Upper lobe of right lung (tissue), 1 donor: ENCODE data around the gene ZP4. TPM values are rescaled to one million over a fixed set of nuclear protein-coding genes. Genes with fewer than 3 reads are reported as not detected.

Source experiments
- ATAC-seq: fragments of 200-7000 bp; cut with Tn5 transposase; one replicate; pipeline ENCODE4 v1.9.1; 2020; ENCODE audit warnings: mild to moderate bottlenecking, moderate library complexity
- DNase-seq: peaks from one replicate; pipeline ENCODE4 v3.0.0-alpha.2; 2020
- H3K27ac ChIP-seq: fragments of 200-600 bp; one replicate; pipeline ENCODE4 v1.8.0; 2022
- H3K27me3 ChIP-seq: fragments of 200-600 bp; one replicate; pipeline ENCODE4 v1.8.0; 2022; ENCODE audit warnings: mild to moderate bottlenecking
- H3K36me3 ChIP-seq: fragments of 200-600 bp; one replicate; pipeline ENCODE4 v1.8.0; 2022
- H3K4me1 ChIP-seq: fragments of 200-600 bp; one replicate; pipeline ENCODE4 v1.8.0; 2022
- H3K4me3 ChIP-seq: fragments of 200-600 bp; one replicate; pipeline ENCODE4 v1.8.0; 2022; ENCODE audit warnings: mild to moderate bottlenecking
- H3K9me3 ChIP-seq: fragments of 200-600 bp; one replicate; pipeline ENCODE4 v1.8.0; 2022
- intact Hi-C: fragments of 100-400 bp; cut with DNase I; formaldehyde crosslinking; loops from one replicate; pipeline ENCODE4 v1.11.0; 2022
- total RNA-seq: library from RNA; stranded (reverse); fragmentation: NEBNext Ultra II Directional; extraction: Animal tissue kit (Norgen Biotek cat#: 25700); gene quantifications from one replicate; pipeline ENCODE4 v1.2.1, GENCODE V29; 2021
- TF ChIP-seq, protein P1 (sequence below): fragments of 200-600 bp; IDR thresholded peaks from one replicate; pipeline ENCODE4 v1.8.0; 2022; ENCODE audit warnings: antibody characterized with exemption
- donor health status: DM: no; HTN: yes; CAD: no; lungs with severe emphysema.

ZP4 gene
- total RNA-seq, 1 donor from 2014 or later = not detected

DNA sequence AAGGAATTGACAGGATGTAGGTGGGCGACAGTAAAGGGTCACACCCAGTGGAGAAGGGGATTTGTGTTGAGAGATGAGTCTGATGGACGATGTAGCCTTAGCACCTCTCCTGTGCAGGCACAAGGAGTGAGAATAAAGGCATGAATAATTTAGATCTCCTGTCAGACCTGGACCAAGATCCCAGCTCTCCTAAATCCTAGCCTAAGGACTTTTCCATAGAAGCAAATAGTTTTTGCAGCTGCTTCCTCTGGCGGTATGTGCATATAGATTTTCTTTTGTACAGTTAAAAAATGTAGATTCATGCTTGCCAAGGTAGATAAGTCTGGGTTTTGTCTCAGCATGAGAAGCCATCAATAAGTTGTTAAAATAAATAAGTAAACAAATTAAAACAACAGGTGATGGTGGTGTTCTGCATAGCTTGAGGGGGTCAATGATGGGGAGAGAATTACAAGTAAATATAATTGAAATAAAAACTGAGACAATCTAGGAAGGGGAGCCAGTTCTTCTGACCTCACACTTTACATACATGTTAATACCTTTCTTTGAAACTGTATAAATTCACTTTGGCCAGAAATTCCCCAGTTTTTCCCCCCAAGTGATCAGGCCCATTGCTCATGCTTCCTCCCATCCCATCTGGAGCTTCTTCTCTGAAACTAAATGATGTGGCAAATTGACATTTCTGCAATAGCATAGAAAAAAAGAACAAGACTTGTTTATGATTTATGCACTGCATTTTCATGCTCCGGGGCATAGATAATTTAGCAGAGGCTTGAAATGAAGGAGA lies 12.4 kb upstream of the ZP4 start:
- TF ChIP-seq, protein P1, sequence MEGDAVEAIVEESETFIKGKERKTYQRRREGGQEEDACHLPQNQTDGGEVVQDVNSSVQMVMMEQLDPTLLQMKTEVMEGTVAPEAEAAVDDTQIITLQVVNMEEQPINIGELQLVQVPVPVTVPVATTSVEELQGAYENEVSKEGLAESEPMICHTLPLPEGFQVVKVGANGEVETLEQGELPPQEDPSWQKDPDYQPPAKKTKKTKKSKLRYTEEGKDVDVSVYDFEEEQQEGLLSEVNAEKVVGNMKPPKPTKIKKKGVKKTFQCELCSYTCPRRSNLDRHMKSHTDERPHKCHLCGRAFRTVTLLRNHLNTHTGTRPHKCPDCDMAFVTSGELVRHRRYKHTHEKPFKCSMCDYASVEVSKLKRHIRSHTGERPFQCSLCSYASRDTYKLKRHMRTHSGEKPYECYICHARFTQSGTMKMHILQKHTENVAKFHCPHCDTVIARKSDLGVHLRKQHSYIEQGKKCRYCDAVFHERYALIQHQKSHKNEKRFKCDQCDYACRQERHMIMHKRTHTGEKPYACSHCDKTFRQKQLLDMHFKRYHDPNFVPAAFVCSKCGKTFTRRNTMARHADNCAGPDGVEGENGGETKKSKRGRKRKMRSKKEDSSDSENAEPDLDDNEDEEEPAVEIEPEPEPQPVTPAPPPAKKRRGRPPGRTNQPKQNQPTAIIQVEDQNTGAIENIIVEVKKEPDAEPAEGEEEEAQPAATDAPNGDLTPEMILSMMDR = no peak
- no peak for DNase-seq
- ATAC-seq = no peak
- Histone ChIP-seq H3K9me3 (no peaks in the 10 kb centered on the region), H3K4me3 (no peak overlapping the region), H3K27me3 (no peaks in the 10 kb centered on the region), H3K27ac (no peak overlapping the region), H3K36me3 (no peaks in the 10 kb centered on the region), H3K4me1 (no peaks in the 10 kb centered on the region)
- intact Hi-C loops = no loop called here

DNA sequence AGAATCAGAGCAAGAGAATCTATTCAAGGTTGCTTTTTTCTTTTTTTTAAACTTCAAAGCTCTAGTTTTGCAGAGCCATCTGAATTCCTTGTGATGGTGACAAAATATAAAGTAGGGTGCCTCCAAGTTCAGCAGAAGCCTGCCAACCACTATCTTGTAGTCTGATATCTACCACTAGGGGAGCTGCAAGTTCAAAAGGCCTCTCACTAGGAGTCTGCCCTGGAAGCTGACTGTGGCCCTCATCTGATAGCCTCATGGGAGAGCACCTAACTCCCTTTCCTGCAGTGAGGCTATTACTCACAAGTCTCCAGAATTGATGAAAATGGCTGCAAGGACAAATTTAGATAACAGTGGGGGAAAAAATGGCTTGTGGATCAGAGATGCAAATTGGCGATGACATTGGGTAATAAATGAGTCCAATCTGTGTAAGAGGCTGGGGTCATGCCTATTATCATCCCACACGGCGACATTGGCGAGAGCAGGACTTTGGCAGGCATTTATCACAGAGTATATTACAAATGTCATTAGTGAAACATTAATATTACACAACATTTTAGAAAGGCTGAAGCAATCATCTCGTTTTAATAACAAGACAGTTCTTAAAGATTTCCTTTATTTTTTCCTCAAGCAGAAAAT lies 10.7 kb upstream of the ZP4 start:
- Histone ChIP-seq H3K27me3 (no peaks in the 10 kb centered on the region), H3K4me1 (no peaks in the 10 kb centered on the region), H3K27ac (no peak overlapping the region), H3K36me3 (no peaks in the 10 kb centered on the region), H3K9me3 (no peaks in the 10 kb centered on the region), H3K4me3 (no peak overlapping the region)
- TF ChIP-seq, protein P1 = peak; percentile 36
- DNase-seq = no peak
- no peak for ATAC-seq
- intact Hi-C loops = no loop called here

DNA sequence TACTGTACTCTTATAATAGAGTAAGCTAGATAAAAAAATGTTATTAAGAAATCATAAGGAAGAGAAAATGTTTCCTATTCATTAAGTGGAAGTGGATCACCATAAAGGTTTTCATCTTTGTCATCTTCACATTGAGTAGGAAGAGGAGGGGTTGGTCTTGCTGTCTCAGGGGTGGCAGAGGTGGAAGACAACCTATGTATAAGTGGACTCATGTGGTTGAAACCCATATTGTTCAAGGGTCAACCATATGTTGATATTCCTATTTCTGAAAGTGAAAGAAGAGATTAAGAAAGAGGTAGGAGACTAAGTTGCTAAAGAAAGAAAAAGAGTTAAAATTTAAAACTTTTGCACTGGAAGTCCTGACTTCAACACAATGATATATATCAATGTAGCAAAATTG lies 4.9 kb upstream of the ZP4 start:
- Histone ChIP-seq H3K27ac (no peak overlapping the region), H3K4me3 (no peak overlapping the region), H3K9me3 (no peaks in the 10 kb centered on the region), H3K36me3 (no peaks in the 10 kb centered on the region), H3K4me1 (no peaks in the 10 kb centered on the region), H3K27me3 (no peaks in the 10 kb centered on the region)
- intact Hi-C loops = no loop called here
- TF ChIP-seq, protein P1 = no peak
- ATAC-seq (no peak), DNase-seq (no peak)

DNA sequence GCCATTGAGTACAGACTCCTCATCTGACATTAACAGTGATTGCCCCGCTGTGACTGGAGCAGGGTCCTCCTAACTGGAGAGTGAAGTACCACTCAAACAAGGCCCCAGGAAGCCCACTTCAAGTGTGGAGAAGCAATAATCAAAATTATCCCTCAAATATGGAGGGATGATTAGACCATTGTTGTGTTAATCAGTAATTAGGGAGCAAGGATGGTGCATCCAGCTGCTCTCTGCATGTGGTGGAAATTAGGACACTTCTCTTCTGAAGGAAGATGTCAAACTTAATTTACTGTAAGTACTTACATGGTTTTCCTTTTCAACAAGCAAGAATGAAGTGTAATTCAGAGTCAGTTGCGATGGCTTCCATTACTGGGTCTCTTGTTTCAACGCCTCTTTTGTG lies 3.4 kb upstream of the ZP4 start:
- intact Hi-C loops = no loop called here
- DNase-seq (no peak), ATAC-seq (no peak)
- Histone ChIP-seq H3K4me1 (no peaks in the 10 kb centered on the region), H3K36me3 (no peaks in the 10 kb centered on the region), H3K9me3 (no peaks in the 10 kb centered on the region), H3K4me3 (no peak overlapping the region), H3K27ac (no peak overlapping the region), H3K27me3 (no peaks in the 10 kb centered on the region)
- TF ChIP-seq, protein P1 = no peak

DNA sequence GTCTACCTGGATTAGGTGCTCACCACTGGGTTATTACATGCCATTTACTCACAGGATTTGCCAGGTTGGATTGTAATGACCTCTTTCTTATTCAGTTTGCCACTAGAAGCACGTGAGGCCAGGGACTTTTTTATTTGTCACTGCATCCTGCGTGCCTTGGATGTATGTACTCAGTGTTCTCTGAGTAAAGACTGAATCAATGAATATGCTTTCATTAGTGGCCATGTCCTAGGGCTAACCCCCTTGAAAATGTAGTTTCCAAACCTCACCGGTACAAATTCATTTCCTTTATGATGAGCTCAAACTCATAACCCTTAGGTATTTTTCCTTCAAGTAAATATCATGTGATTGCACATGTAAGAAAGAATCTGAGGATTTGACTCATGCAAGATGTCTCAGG lies 1.3 kb upstream of the ZP4 start:
- H3K27ac ChIP-seq = no peak overlapping the region

More for the DNA sequence above, 1.3 kb upstream of the ZP4 start:
- Histone ChIP-seq H3K36me3 (no peaks in the 10 kb centered on the region), H3K9me3 (no peaks in the 10 kb centered on the region), H3K4me1 (no peaks in the 10 kb centered on the region), H3K27me3 (no peaks in the 10 kb centered on the region), H3K4me3 (no peak overlapping the region)
- no peak for DNase-seq
- TF ChIP-seq, protein P1 = no peak
- intact Hi-C loops = no loop called here
- no peak for ATAC-seq
